Fibroblast of skin of left quadriceps (primary cell): ENCODE results near the gene DNAH5.

Experiments used
- DNase-seq, 2 experiments: peaks; one replicate each; pipeline ENCODE4 v3.0.0-alpha.2; 2013; ENCODE audit warnings: low read depth in 2 of 2

Gene DNAH5

DNA sequence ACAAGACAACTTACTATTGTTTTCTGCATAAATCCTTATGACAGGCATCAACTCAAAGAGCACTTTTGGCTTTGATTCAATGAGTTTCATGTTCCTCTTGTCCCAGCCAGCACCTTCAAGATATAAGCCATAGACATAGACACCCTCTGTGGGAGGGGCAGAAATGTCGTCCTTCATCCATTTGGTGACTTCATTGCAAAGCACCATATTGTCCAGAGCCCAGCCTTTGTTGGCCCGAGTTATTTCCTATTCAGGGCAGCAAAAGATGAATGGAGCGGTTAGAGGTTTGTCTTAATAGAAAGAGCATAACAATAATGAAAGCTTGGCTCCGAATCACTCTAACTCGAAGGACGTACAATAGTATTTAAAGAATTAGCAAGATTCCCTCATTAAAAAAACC is 243.9 kb downstream of the DNAH5 start:
- no peak for DNase-seq

DNA sequence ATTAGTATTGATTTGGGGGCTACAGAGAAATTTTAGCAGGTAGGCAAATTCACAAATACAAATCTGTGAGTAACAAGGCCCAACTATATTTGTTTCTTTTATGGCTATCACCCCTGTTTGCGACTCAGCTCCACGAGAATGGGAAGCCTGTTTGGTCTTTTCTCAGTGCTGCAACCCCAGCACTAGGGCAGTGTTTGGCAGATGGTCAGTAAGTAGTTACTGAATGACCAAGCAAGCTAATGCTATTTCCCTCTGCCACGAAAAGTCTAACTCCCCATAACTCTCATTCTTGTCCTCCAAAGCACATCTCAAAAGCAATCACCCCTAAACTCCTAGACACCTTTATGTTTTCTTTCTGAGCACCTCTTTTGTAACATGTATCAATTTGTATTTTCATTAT is 245.6 kb downstream of the DNAH5 start:
- DNase-seq, result no peak

DNA sequence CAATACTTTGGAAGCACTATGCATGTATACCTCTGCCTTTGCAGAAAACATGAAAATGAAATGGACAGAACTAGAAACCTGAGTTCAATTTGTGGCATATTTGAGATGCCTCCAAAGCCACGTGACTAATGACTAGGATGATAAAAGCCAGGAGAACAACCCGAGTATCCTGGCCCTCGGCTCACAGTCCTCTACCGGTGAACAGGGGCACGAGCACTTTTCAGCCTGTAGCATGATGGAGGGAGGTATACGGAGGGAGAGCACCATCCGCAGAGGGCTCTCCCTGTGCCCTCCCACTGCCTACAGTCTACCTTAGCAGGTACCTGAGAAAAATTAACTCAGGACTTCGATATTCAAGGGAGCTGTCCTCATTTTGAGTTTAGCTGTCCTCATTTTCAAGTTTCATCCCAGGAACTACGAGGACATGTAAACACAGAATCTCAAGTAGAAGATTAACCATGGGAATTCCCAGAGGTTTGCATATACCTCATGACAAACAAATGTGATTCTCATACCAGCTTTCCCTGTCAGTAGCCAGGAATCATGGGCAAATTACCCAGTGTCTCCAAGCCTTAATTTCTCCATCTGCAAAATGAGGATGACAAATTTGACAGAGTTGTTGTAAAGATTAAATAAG is 249.3 kb downstream of the DNAH5 start:
- no peak for DNase-seq

DNA sequence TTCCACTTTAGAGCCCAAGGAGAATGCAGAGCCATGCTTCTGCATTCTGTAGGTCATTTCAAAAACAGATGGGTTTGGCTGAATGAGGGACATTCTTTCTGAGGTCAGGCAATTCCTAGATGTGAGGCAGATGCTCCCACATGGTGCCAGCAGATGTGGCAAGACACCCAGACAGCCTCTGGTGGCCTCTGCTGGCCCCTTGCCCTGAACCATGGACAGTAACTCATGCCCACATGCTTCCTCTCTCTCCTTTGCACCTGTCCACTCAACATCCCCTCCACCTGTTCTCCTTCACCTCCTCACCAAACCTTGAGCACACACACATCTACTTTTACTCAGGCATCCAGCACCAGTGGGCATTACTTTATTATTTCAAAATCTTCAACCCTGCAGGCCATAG is 252.3 kb downstream of the DNAH5 start:
- DNase-seq, result no peak

DNA sequence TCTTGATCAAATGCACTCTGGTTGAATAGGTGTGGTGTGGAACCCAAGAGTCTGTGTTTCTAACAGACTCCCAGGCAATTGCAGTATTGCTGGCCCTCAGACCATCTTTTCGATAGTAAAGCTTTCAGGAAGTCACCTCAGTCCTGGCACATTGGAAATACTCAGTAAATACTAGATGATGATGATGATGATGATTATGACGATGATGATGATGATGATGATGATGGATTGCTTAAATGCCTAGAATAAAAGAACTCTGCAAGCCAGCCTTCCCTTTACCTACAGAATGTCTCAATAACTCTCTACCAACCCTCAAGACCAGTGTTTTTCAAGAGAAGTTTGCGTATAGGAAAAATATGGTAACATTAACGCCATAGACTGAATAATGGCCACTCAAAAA is 268.0 kb downstream of the DNAH5 start:
- no peak for DNase-seq

DNA sequence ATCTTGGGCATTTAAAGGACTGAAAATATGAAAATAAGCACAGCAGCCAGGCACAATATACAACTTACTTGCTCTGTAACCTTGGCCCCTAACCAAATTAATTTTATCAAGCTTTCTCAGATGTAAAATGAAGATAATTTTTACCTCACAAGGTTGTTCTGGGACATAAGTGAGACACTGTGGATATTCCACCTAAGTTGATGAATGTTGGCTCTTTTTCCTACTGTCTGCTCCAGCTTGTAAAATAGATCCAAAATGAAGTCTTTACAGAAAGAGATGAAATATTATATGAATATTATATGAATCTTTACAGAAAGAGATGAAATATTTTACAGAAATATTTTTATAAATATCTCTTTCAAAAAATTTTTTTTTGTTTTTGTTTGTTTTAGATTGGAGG is 270.1 kb downstream of the DNAH5 start:
- DNase-seq, result no peak

DNA sequence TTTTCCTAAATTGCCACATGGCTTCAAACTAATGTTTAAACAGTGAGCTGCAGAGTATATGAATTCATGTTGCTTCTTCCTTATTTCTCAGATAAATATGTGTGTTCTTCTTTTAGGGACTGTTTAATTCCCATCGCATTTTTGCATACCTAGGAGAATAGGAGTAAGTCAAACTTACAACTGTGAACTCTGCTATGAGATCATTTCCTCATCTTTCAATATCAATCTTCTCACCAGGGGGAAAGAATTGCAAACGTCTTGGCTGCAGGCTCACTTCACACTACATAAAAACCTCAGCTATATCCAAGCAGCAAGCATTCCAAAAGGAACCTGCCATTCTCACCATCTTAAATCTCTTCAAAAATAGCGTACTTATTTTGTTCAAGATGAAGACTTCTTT is 271.0 kb downstream of the DNAH5 start:
- DNase-seq, result no peak

DNA sequence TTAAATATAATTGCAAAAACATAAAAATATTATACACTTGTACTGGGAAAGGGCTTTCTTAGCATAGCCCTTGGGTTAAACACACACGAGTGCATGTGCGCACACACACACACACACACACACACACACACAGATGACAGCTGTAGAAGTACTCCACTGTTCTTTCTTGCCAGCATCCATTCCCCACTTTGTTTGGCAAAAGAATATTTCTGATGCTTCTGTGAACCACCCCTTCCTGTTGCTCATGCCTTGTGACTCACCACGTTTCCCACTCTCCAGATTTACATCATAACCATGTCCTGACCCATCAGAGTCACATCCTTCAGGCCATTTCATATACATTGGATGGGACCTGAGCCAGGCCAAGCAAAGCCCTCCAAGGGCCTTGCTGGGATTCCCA is 280.1 kb downstream of the DNAH5 start:
- DNase-seq, result peak; percentile 82

DNA sequence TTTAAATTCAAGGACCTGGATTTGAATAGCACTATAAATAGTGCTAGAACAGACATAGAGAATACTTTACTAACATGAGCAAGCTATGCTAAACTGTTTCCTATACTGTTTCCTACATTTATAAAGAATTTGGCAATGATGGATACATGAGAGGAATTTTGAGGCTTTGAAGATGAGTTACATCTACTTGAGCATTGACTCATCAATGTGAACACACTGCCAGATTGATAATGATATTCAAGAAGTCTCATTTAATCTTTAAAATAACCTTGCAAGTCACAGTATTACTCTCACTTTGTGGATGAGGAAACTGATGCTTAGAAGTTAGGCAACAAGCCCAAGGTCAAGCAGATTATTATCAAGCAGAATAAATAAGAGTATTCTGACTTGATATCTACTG is 281.9 kb downstream of the DNAH5 start:
- DNase-seq, result peak; percentile 14

DNA sequence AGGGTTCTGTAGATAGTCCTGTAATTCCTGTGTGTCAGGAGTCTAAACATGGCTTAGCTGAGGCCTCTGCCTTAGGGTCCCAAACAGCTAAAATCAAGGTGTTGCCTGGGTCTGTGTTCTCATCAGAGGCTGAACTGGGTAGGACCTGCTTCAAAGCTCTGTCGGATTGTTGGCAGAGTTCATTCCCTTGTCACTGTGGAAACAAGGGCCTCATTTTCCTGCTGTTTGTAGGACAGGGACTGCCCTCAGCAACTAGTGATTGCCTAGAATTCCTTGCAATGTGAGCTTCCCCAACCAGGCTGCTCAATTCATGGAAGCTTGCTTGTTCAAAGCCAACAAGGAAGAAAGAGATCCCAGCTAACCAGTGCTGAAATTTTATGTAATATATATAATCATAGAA is 283.2 kb downstream of the DNAH5 start:
- no peak for DNase-seq

DNA sequence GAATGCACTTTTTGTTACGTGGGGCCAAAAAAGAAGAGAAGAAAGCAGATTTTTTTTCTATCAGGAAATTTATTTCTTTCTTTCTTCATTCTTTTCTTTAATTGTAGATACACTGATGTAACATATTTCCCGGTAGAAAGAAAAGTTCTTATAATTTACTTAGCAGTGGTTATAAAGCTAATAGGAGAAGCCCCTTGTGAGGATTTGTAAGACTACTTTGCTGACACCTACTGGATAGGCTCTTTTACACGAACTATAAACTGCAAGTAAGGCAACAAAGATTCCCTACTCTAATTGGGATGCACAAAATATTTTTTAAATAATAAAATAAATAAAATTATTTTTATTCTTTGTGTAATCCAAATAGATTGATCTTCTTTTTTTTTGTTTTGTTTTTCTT is 284.4 kb downstream of the DNAH5 start:
- peak; percentile 10 to 16 for DNase-seq

DNA sequence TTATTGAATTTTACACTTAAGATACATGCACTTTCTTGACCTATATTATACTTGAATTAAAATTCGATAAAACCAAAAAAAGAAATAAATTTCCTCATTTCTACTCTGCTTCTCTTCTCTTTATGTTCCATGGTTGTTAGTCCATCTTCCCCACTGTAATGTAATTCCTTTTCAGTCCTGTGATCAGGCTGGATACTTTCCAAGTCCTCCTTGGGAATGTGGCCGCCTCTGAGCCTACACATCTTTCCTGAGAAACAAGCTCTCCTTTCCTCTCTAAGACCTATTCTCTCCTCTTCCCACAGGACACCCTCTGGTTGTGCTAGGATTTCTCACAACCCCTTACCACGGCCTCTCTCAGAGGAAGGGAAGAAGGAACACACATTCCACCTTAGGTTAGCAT is 285.1 kb downstream of the DNAH5 start:
- peak; percentile 13 to 15 for DNase-seq

DNA sequence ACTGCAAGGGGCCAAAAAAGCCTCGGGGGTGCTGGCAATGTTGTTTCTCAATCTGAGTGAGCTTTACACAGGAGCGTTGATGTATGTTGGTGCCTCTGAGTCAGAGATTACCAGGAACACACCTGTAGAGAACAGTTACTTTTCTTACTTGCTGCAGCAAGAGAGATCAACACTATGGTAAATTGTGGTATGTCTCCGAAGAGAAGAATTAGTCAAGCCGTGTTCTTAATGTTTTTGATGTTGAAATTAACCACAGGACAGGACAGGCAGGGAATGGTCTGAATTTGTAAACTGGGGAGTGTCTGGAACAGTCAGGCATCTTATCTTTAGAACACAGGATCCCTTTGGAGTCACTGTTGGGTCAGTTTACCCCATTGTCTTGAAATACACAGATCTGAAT is 285.7 kb downstream of the DNAH5 start:
- no peak for DNase-seq

DNA sequence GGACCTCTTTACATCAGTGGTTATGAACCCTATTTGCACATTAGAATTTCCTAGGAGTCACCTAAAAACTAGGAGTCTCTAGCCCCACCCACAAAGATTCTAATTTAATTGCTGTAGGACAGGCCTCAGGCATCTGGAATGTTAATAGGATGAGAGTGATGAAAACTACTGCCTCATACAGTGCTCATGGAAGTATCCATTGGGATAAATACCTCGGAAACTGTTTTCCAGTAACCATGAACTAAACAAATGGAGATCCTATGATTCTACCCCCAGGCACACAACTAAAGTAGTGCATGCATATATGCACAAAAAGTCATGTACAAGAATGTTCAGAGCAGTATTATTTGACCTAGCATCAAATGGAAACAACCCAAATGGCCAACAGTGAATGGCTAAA is 286.3 kb downstream of the DNAH5 start:
- no peak for DNase-seq

DNA sequence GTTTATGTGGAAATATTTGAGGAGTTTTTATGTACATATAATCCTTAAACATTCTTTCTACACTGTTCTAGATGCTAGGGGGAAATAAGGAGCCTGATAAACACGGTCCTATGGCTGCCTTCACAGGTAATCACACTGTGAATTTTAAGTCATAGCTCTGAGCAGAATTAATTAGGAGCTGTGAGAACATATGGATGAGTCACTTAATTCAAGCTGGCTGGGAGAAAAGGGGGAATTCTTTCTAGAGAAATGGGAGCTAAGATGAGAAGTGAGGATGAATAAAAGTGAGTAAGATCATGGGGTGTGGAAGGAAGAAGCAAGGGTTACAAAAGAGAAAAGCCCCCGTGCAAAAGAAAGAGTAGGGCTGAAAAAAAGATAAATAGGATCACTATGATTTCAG is 290.8 kb downstream of the DNAH5 start:
- no peak for DNase-seq

DNA sequence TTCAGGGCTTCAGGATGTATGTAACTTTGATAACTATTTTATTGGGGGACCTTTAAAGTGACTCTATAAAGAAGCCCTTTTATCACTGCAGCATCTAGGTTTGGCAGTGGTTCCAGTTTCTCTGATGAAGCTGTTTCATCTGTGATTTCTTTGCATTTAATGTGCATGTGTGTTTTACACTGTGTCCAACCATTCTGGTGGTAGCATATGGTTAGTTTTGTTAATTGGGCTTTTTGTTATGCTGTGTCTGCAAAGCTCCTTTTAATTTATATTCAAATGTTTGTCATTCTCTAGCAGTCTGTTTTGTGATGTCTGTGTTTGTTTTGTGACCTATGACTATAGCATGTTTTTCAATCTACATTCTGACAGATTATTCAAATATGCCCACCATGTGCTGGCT is 294.8 kb downstream of the DNAH5 start:
- no peak for DNase-seq

DNA sequence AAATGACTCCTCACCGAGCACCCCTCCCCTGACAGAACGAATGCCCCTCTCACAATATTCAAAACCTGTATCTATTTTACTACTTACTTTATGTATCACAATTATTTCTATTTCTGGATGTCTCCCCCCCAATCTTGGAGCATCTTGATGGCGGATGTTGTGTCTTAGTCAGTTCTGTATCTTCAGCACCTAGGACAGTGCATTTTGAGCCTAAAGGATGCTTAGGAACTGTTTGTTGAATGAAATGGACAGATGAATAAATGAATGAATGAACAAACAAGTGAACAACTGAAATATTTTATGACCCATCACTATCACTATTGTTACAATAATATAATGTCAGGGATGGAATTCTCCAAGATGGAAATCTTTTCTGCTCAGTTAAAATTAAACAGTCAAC is 295.7 kb downstream of the DNAH5 start:
- no peak for DNase-seq

DNA sequence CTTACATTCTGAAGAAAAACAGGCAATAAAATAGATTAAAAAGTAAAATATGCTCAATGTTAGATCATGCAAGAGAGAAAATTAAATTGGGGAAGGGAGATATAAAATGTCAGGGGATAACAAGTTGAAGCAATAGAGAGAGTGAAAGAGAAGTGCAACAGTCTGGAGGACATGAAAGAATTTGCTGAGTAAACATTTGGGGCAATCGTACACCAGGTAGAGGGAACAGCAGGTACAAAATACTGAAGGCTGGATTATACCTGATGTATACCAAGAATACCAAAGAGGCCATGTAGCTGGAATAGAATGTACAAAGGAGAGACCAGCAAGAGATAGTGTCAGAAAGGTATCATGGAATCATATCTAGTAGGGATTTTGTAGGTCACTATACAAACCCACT is 300.8 kb downstream of the DNAH5 start:
- DNase-seq, result no peak

DNA sequence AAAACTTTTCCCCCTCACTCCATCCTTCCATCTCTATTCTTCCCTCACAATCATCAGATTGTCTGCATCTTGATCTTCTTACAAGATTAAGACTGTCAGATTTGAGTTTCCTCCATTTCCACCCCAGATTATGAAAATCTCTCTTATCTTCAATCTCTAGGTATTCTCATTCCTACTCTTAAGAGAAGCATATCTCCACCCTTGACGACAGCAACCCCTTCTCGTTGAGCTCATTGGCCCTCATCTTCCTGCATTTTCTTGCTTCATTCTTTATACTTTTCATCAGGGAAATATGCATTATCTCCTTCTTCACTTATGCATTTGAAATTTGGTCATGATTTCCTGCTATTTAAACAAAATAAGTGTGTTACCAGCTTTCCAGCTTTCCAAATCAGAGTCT is 301.3 kb downstream of the DNAH5 start:
- DNase-seq, result no peak
